H9 (cell line): Measurements from ENCODE around the gene KIAA1671. TPM values are rescaled to one million over a fixed set of nuclear protein-coding genes. Genes with fewer than 3 reads are reported as not detected.

ENCODE experiments used
- DNase-seq: peaks from one replicate; pipeline ENCODE4 v3.0.0-alpha.2; 2017
- H2AFZ ChIP-seq: one replicate; pipeline ENCODE4 v1.6.1; 2013; ENCODE audit warnings: mild to moderate bottlenecking, low read length, control low read depth, moderate library complexity
- H2AK5ac ChIP-seq: 2 replicates; pipeline ENCODE4 v1.6.1; 2013; ENCODE audit warnings: low read length, control low read depth, mixed read lengths; ENCODE audit not compliant: insufficient read length
- H2BK120ac ChIP-seq: one replicate; pipeline ENCODE4 v1.6.1; 2013; ENCODE audit warnings: low read depth, mild to moderate bottlenecking, low read length, control low read depth, inconsistent platforms; ENCODE audit not compliant: poor library complexity, severe bottlenecking
- H2BK12ac ChIP-seq: 2 replicates; pipeline ENCODE4 v1.6.1; 2013; ENCODE audit warnings: low read length, control low read depth, mixed read lengths, low read depth; ENCODE audit not compliant: insufficient read length
- H2BK15ac ChIP-seq: 2 replicates; pipeline ENCODE4 v1.6.1; 2013; ENCODE audit warnings: low read depth, low read length, control low read depth
- H2BK20ac ChIP-seq: one replicate; pipeline ENCODE4 v1.6.1; 2013; ENCODE audit warnings: low read depth, mild to moderate bottlenecking, low read length, control low read depth, inconsistent platforms; ENCODE audit not compliant: poor library complexity, severe bottlenecking
- H2BK5ac ChIP-seq: 2 replicates; pipeline ENCODE4 v1.6.1; 2013; ENCODE audit warnings: low read length, control low read depth, mixed read lengths; ENCODE audit not compliant: insufficient read length
- H3K14ac ChIP-seq: 2 replicates; pipeline ENCODE4 v1.6.1; 2013; ENCODE audit warnings: low read length, control low read depth; ENCODE audit not compliant: insufficient read depth
- H3K18ac ChIP-seq: 2 replicates; pipeline ENCODE4 v1.6.1; 2013; ENCODE audit warnings: low read depth, mild to moderate bottlenecking, mixed read lengths, low read length, control low read depth; ENCODE audit not compliant: insufficient read length
- H3K23ac ChIP-seq: 2 replicates; pipeline ENCODE4 v1.6.1; 2013; ENCODE audit warnings: low read length, control low read depth, mixed read lengths, low read depth; ENCODE audit not compliant: insufficient read length
- H3K23me2 ChIP-seq: 2 replicates; pipeline ENCODE4 v1.6.1; 2013; ENCODE audit warnings: low read depth, mild to moderate bottlenecking, mixed read lengths, low read length, control low read depth; ENCODE audit not compliant: insufficient read length, poor library complexity, severe bottlenecking
- H3K27ac ChIP-seq: 2 replicates; pipeline ENCODE4 v1.5.1; 2013; ENCODE audit warnings: low read length, control low read depth, mixed read lengths, low read depth; ENCODE audit not compliant: insufficient read length
- H3K27me3 ChIP-seq: 2 replicates; pipeline ENCODE4 v1.6.1; 2013; ENCODE audit warnings: low read length, control low read depth, inconsistent platforms; ENCODE audit not compliant: insufficient read depth
- H3K4ac ChIP-seq: 2 replicates; pipeline ENCODE4 v1.6.1; 2013; ENCODE audit warnings: low read depth, mild to moderate bottlenecking, control low read depth, inconsistent platforms, low read length, moderate library complexity
- H3K4me1 ChIP-seq: 2 replicates; pipeline ENCODE4 v1.6.1; 2013; ENCODE audit warnings: low read length, control low read depth, inconsistent platforms; ENCODE audit not compliant: insufficient read depth
- H3K4me2 ChIP-seq: 2 replicates; pipeline ENCODE4 v1.6.1; 2013; ENCODE audit warnings: low read length, control low read depth, mixed read lengths; ENCODE audit not compliant: insufficient read length, insufficient read depth
- H3K56ac ChIP-seq: 2 replicates; pipeline ENCODE4 v1.6.1; 2013; ENCODE audit warnings: low read depth, mild to moderate bottlenecking, mixed read lengths, low read length, control low read depth; ENCODE audit not compliant: insufficient read length
- H3K79me1 ChIP-seq: 2 replicates; pipeline ENCODE4 v1.6.1; 2013; ENCODE audit warnings: low read depth, mild to moderate bottlenecking, moderate library complexity, low read length, control low read depth, inconsistent platforms; ENCODE audit not compliant: insufficient read depth, poor library complexity, severe bottlenecking
- H3K79me2 ChIP-seq: 2 replicates; pipeline ENCODE4 v1.6.1; 2013; ENCODE audit warnings: low read length, control low read depth, inconsistent platforms; ENCODE audit not compliant: insufficient read depth
- H3K9ac ChIP-seq: 2 replicates; pipeline ENCODE4 v1.6.1; 2013; ENCODE audit warnings: low read length, control low read depth, mixed read lengths; ENCODE audit not compliant: insufficient read length; ENCODE audit errors: extremely low read depth
- H3K9me3 ChIP-seq: one replicate; pipeline ENCODE4 v1.6.1; 2013; ENCODE audit warnings: low read depth, low read length, inconsistent platforms; ENCODE audit not compliant: control insufficient read depth
- H3T11ph ChIP-seq: one replicate; pipeline ENCODE4 v1.6.1; 2013; ENCODE audit warnings: mild to moderate bottlenecking, low read length, control low read depth, inconsistent platforms
- H4K20me1 ChIP-seq: one replicate; pipeline ENCODE4 v1.6.1; 2013; ENCODE audit not compliant: control insufficient read depth, insufficient read length, insufficient read depth
- H4K5ac ChIP-seq: 2 replicates; pipeline ENCODE4 v1.6.1; 2013; ENCODE audit warnings: low read depth, mild to moderate bottlenecking, mixed read lengths, low read length, control low read depth; ENCODE audit not compliant: insufficient read length
- H4K8ac ChIP-seq: replicated peaks from 2 replicates; pipeline ENCODE4 v1.6.1; 2013; ENCODE audit warnings: low read length, control low read depth, mixed read lengths, low read depth; ENCODE audit not compliant: insufficient read length
- H4K91ac ChIP-seq: 2 replicates; pipeline ENCODE4 v1.6.1; 2013; ENCODE audit warnings: low read depth, mild to moderate bottlenecking, moderate library complexity, mixed read lengths, low read length, control low read depth; ENCODE audit not compliant: insufficient read length
- H3K27ac Mint-ChIP-seq, 3 experiments: 2 replicates in 2 of 3; 3 replicates in 1 of 3; pipeline ENCODE4 v1.8.0; 2020 to 2021; ENCODE audit warnings: mixed read lengths in 3 of 3, mild to moderate bottlenecking in 1 of 3, moderate library complexity in 1 of 3
- H3K27me3 Mint-ChIP-seq: 2 replicates; pipeline ENCODE4 v1.8.0; 2021; ENCODE audit warnings: low read depth, mild to moderate bottlenecking, moderate library complexity, mixed read lengths
- H3K36me3 Mint-ChIP-seq, 3 experiments: 2 replicates in 2 of 3; 3 replicates in 1 of 3; pipeline ENCODE4 v1.8.0; 2020 to 2021; ENCODE audit warnings: low read depth in 3 of 3, mixed read lengths in 3 of 3; ENCODE audit not compliant: insufficient read depth in 1 of 3
- H3K4me1 Mint-ChIP-seq, 2 experiments: 2 replicates each; pipeline ENCODE4 v1.8.0; 2020; ENCODE audit warnings: mixed read lengths in 2 of 2
- H3K4me3 Mint-ChIP-seq, 2 experiments: 2 replicates in 1 of 2; 3 replicates in 1 of 2; pipeline ENCODE4 v1.8.0; 2020 to 2021; ENCODE audit warnings: mild to moderate bottlenecking in 2 of 2, mixed read lengths in 2 of 2, moderate library complexity in 1 of 2
- H3K9me3 Mint-ChIP-seq, 2 experiments: 2 replicates in 1 of 2; 3 replicates in 1 of 2; pipeline ENCODE4 v1.8.0; 2020; ENCODE audit warnings: mild to moderate bottlenecking in 2 of 2, mixed read lengths in 2 of 2, moderate library complexity in 1 of 2
- CTCF ChIP-seq: fragments of 200-600 bp; sonication (generic); conservative IDR thresholded peaks from 3 replicates; pipeline ENCODE4 v1.8.0; 2021; ENCODE audit warnings: antibody characterized with exemption, mild to moderate bottlenecking
- WGBS: extraction: QIAGEN DNeasy Blood & Tissue Kit; methylation state at CpG from one replicate; pipeline ENCODE4 v1.1.7; 2013; ENCODE audit warnings: missing lambda C conversion rate, low lambda C conversion rate, mixed read lengths; ENCODE audit not compliant: insufficient read length; ENCODE audit errors: extremely low coverage; 5-methylcytosine and 5-hydroxymethylcytosine counted together
- total RNA-seq: library from RNA; stranded (reverse); gene quantifications from 2 replicates; pipeline ENCODE4 v1.2.1, GENCODE V29; 2021

Gene KIAA1671
- total RNA-seq, 1 experiment from 2014 or later, result 22.6 TPM

- Histone ChIP-seq H2BK15ac (no peak overlapping the region), H2AFZ (no peak overlapping the region), H3K9ac (no peak overlapping the region), H4K5ac (no peak overlapping the region), H3K56ac (no peak overlapping the region), H2BK12ac (no peak overlapping the region), H3K79me1 (no peaks in the 10 kb centered on the region), H4K91ac (no peak overlapping the region), H3K14ac (no peak overlapping the region), H4K20me1 (no peaks in the 10 kb centered on the region), H2BK5ac (no peak overlapping the region), H3K23me2 (no peaks in the 10 kb centered on the region), H2AK5ac (no peak overlapping the region), H4K8ac (no peak overlapping the region), H3K27ac (no peak overlapping the region), H3K4me1 (no peaks in the 10 kb centered on the region; the same call in 1 of the 2 replicates), H3K23ac (no peak overlapping the region), H3K18ac (no peak overlapping the region), H3K4ac (no peak overlapping the region), H3K9me3 (no peaks in the 10 kb centered on the region), H3K79me2 (no peaks in the 10 kb centered on the region), H2BK20ac (no peak overlapping the region), H3K27me3 (no peaks in the 10 kb centered on the region), H3K4me2 (no peak overlapping the region), H3T11ph (no peak overlapping the region), H2BK120ac (no peak overlapping the region)
- Mint-ChIP-seq H3K27ac (no peak overlapping the region), H3K4me1 (peaks cover 36 to 41% of the 10 kb centered on the region in 2 experiments), H3K9me3 (peaks cover 0 to 5% of the 10 kb centered on the region in 2 experiments; a peak in 2 of 5 replicates), H3K4me3 (no peak overlapping the region), H3K27me3 (no peaks in the 10 kb centered on the region), H3K36me3 (peaks cover 7 to 21% (median 8%) of the 10 kb centered on the region in 3 experiments; a peak in 5 of 7 replicates)
- no peak for TF ChIP-seq CTCF
- no peak for DNase-seq
- WGBS, result no CpG with 5 or more reads among the region's 3 CpGs
These were observed 171.2 kb downstream of the KIAA1671 start for GRCh38 chr22:25123677-25124076.
